NCI-H524 treated with DMSO at 0.1 percent for 48 hours (cell line): ENCODE data around the gene POMGNT1.

Source experiments
- DNase-seq: peaks from one replicate; lab custom pipeline; 2025; lab: John Stamatoyannopoulos, UW

The POMGNT1 gene

GRCh38 chr1:46210561-46210960 lies 12.3 kb upstream of the POMGNT1 start:
- DNase-seq = no peak

- DNase-seq = no peak
Measured at GRCh38 chr1:46206399-46206798, 8.2 kb upstream of the POMGNT1 start.

GRCh38 chr1:46205791-46206190 lies 7.6 kb upstream of the POMGNT1 start:
- no peak for DNase-seq

GRCh38 chr1:46205141-46205540 lies 6.9 kb upstream of the POMGNT1 start:
- DNase-seq = no peak

GRCh38 chr1:46204406-46204742 lies 6.1 kb upstream of the POMGNT1 start:
- no peak for DNase-seq

GRCh38 chr1:46203738-46204405 lies 5.6 kb upstream of the POMGNT1 start:
- no peak for DNase-seq

- DNase-seq = no peak
Measured at GRCh38 chr1:46199233-46199749, 1.1 kb upstream of the POMGNT1 start.

- DNase-seq = no peak
Measured at GRCh38 chr1:46197560-46197963, 672 bp downstream of the POMGNT1 start.

GRCh38 chr1:46196609-46197008 lies 1.6 kb downstream of the POMGNT1 start:
- no peak for DNase-seq

GRCh38 chr1:46194641-46195193 lies 3.5 kb downstream of the POMGNT1 start:
- no peak for DNase-seq

GRCh38 chr1:46193984-46194570 lies 4.2 kb downstream of the POMGNT1 start:
- no peak for DNase-seq

GRCh38 chr1:46193285-46193684 lies 4.9 kb downstream of the POMGNT1 start:
- DNase-seq = no peak

- DNase-seq = no peak
Measured at GRCh38 chr1:46192171-46192570, 6.1 kb downstream of the POMGNT1 start.

GRCh38 chr1:46191033-46191701 lies 7.1 kb downstream of the POMGNT1 start:
- DNase-seq = no peak

- no peak for DNase-seq
Measured at GRCh38 chr1:46190539-46190938, 7.7 kb downstream of the POMGNT1 start.

GRCh38 chr1:46188295-46189030 lies 9.8 kb downstream of the POMGNT1 start:
- no peak for DNase-seq

- DNase-seq = no peak
Measured at GRCh38 chr1:46187106-46187869, 10.9 kb downstream of the POMGNT1 start.

- no peak for DNase-seq
Measured at GRCh38 chr1:46186076-46186475, 12.2 kb downstream of the POMGNT1 start.

GRCh38 chr1:46184920-46185658 lies 13.1 kb downstream of the POMGNT1 start:
- no peak for DNase-seq

GRCh38 chr1:46183926-46184557 lies 14.2 kb downstream of the POMGNT1 start:
- DNase-seq = no peak
